AML-193 (cell line): ENCODE measurements around the gene PTPRM.

ENCODE experiments used
- DNase-seq, 2 experiments: peaks; one replicate each; lab custom pipeline; 2025; lab: John Stamatoyannopoulos, UW

PTPRM gene

DNA sequence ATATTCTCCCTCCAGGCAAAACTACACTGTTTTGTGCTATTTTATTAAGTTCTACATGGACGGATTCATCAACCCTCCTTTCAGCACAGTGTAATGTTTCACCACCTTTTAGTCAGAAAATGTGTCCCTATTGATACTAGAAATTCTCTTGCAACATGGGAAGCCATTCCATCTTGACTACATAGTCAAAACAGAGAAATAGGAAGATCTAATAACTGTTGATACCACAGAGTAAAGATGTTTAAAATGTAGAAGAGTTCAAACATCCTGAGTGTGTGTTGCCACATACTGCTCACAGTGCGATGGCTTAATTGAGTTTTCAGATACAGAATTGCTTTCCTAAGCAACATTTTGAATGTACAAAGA is 549.9 kb downstream of the PTPRM start:
- DNase-seq: no peak

DNA sequence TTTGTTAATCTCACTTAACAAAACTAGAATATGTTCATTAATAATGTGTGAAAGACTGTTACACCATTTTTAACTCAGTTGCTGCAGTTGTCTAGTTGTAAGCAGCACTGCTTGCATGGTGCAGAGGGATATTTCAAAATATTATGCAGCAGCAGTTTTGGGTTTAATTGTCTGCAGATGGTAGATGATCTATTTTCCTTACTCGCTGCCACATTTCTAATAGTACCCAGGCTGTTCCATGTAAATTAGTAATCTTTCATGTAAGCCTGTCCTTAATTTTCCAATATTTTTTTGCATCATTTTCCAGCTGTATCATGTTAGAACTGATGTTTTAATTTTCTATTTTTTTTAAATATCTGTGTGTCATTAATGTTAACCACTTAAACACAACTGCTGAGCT is 554.0 kb downstream of the PTPRM start:
- no peak for DNase-seq

DNA sequence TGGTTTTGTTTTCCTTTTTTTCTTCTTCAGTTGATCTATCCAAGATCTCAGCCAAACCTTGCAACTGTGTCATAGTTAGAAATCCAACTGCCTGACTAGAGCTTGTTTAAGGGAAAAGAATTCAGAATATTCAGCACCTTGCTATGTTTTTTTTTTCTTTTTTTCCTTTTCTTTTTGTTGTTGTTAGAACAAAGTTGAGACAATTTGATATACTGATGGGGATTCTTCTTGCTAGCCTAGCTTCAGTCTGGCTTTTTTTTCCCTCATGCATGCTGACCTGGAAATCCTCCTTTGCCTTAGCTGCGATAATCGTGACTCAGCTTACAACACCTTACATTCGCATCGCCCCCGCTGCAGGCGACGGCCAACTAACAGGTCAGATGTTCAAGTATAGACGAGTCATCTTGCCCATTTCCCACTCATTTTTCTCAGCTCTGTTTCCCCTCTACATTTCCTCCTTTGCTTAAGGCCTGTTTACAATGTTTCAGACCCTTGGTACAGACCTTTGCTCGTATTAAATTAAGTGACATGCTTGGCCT is 554.9 kb downstream of the PTPRM start:
- DNase-seq: no peak

DNA sequence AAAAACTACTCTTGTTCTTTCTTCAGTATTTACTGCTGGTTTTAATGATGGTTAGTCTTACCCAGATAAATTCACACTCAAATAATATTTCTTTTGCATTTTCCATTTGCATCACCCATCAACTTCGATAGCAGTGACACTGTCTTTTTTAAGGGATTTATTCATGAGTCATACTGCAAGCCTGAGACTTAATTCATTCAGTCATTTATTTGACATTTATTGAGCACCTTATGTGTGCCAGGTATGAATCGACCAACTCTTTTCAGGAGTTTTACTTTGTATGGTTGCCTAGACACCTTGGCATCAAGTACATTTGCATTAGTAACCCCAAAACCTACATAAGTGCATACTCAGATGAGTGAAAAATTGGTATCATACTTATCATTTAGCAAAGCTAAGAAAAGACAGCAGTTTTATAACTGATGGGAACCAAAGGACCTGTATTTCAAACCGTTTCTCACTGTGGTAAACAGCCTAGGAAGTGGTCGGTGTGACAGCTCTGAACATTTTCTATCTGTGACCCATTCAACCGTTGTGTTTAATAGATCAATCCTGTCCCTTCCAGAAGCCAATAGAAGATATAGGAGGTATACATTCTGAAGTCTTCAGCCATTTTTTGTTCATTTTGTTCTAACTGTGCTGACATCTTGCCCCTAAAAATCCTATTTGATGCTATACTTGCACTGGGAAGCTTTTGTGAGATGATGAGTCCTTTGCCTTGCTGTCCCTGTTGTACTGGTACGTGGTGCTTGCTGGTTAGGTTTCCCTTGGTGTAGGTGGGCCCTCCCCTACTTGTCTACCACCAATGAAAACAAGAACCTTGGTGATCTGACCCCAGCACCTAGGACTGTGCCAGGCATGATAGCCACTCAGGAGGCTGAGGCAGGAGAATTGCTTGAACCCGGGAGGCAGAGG is 557.4 kb downstream of the PTPRM start:
- DNase-seq: no peak

DNA sequence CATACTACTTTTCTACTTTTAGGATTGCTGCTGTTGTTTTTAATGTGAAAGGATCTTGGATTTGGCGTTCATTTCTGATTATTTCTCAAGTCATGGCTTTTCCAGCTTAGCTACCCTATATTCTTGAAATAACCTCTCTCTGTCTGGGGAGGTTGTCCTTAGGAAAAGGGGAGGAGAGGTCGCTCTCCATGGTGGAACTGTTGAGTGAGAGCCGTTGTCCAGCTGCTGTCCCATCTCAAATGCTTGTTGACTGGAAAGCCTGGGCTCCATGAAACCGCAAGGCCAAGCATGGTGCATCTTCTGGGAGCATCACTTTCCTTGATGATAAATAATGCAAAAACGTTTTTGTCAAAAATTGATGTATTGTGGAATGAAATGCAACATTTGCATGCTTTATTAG is 563.0 kb downstream of the PTPRM start:
- DNase-seq: no peak

DNA sequence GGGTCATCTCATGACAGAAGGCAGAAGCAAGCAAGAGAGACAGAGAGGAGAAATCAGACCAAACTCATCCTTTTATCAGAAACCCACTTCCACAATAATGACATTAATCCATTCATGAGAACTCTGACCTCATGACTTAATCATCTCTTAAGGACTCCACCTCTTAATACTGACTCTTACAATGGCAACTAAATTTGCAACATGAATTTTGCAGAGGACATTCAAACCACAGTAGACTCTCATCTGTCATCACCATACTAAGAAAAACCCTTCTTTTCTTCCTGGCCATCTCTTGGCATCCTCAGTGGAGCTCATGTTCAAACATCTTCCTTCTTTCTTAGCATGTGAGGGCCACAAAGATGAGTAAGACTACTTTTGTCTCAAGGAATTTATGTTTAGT is 565.9 kb downstream of the PTPRM start:
- no peak for DNase-seq

DNA sequence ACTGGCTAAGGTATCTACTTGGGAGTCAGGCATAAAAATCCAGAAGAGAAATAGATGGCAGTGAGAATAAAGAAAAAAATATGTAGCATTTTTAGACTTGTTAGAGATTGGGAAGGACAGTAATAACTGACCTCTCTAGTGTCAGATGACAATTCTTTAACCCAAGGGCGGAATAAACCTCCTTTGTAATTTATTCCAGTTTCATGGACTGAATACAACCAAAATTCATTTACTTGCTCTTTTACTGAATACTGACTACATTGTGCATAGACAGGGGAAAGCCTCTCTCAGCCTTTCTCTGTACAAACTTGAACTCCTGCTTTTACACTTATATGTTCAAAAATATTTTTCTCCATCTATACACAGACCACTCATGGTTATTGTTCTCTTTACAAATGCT is 566.8 kb downstream of the PTPRM start:
- no peak for DNase-seq

DNA sequence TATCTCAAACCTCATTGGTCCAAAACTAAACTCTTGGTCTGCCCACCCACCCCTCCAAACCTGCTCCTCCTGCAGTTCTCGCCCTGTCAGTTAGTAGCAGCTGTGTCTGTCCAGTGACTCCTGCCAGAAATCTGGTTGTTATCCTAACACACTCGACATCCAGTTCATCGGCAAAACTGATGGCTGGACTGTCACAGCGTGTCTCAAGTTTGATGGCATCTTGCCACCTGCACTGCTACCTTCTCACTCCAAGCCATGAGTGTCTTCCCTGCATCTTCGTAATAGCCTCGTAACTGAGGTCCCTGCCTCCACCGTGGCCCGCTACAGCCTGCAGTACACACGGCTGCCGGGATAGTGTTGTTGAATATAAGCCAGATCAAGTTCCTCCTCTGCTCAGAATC is 572.0 kb downstream of the PTPRM start:
- DNase-seq: no peak

DNA sequence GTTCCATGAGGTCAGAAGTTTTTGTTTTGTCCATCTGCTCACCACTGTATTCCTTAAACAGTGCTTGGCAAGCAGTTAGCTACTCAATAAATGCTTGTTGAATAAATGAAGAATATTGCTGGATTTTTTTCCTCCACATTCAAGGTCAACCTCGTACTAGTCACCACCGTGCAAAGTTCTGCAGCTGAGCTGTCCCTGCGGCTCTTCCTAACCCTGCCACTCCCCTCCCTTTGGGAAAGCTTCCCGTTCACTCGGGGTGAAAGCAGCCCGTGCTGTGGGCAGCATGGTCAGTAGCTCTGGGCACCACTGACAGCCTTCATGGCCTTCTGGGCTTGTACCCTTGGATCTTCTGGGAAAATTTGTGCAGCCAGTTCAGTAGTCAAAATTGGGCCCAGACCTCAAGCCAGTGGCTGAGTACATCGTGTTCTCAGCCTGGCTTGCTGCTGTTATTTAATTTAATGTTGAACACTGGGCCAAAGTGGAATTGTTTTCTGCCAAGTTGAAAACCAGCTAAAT is 572.8 kb downstream of the PTPRM start:
- no peak for DNase-seq

DNA sequence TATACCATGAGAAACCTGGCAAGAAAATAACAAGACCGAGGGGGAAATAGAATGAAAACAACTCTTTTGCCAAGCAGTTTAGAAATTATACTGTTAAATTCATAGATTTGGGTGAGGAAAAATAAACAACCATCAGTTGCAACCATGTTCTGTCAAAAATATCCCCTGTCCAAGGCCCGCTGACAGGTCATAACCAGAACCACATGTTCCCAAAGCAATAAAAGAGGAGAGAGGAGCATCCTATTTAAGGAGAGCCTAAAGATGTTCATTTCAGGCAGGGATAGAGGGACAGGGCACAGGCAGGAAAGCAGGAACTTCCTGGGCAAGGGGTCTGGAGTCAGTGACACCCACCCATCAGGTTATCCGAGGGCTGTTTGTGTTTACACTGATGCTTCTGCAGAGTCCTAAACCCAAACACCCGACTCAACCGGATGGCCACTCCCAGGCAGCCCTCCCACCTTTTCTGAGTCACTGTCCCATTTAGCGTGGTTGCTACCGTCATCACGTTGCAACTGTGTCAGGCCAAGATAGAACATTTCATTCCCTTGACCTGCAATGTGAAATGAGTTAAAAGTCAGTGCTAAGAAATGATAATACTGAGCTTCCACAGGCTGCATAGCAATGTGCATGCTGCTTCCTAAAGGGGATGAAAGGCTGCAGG is 573.9 kb downstream of the PTPRM start:
- DNase-seq: no peak

DNA sequence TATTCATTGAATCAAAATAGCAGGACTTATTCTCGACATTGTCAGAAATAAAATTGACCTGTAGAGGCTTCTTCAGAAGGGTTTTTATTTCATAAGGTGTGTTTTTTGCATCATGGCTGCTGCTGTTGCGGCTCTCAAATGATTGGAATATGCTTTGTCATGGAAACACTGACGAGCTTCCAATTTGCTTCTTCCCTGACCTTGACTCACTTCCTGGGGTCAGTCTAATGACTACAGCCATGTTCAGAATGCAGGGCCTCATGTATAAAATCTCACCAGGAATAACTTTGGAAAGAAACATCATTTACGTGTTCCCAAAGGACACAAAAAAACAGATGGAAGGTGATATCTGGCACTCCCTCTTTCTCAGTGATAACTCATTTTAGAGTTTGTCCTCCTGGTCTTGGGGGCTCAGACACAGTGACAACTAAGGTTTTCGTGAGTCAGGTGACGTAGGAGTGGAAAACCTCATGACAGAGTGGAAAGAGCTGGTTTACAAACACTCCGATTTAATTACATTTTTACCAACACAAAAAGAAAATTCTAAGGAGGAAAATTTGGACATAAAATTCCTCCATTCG is 575.1 kb downstream of the PTPRM start:
- no peak for DNase-seq

DNA sequence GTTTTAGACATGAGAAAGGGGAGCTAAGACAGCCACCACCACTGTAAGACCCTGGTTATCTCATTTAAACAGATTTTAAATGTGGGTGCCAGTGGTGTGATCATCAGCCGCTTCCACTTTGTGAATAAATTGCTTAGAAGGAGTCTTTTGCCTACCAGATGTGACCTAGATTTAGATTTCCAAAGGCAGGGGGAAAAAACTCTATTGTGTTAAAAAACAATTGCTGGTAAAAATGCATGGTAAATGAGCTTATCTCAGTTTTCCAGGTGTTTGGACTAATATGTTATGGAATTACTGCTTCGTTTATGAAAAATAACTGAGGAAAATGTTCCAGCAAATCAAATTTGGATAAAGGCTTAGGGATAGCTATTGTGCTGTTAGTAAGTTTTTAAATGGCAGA is 575.8 kb downstream of the PTPRM start:
- no peak for DNase-seq

DNA sequence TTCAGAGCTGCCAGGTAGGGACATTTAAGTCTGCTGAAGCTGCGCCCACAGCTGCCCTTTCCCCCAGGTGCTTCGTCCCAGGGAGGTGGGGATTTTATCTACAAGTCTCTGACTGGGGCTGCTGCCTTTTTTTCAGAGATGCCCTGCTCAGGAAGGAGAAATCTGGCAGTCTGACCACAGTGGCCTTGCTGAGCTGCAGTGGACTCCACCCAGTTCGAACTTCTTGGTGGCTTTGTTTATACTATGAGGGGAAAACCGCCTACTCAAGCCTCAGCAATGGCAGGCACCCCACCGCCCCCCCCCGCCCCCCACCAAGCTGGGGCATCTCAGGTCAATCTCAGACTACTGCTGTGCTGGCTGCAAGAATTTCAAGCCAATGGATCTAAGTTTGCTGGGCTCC is 584.1 kb downstream of the PTPRM start:
- no peak for DNase-seq

DNA sequence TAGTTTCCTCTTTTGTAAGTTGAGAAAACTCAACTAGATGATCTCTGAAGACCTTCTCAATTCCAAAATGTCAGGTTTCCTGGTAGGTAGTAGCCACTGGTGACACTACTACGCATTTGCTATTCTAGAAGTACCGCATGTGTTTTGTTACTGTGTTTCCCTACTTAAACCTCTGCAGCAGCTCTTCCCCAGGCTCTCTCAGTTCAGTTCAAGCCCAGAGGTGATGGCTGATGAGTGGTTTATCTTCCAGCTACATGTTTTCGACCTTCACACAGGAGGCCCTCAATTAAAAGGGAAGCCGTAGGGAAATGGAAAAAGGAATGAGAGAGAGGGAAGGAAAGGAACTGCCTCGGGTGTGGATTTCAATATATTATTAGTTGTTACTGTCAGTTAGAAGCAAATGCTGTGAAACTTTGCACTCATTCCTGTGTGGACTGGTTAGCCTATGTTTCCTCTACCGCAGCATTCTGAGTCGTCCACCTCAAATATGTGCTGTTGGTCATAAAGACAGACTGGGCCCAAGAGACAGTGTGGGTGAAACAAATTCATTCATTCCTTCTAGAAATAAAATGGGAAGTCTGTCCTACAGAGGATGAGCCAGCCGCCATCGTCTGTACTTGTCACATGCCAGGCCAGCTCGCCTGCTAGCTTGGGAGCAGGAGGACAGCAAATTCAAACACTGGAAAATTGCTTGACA is 586.9 kb downstream of the PTPRM start:
- no peak for DNase-seq

DNA sequence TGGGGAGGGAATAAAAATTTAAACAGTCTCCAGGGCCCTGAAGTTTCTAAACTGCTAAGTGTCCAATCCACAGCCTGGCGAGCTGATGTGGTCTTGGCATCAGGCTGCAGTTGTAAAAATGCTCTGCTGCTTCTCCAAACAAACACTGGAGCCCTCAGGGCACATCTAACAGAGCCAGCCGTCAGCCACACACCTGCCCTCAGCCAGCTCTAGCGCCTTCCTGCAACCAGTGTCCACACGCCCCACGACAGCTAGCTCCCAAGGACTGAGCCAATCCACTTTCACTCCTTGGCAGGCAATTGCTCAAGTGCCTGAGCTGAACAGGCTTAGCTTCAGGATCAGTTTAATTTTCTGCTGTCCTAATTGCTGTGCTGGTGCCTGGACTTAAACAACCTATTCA is 595.7 kb downstream of the PTPRM start:
- no peak for DNase-seq

DNA sequence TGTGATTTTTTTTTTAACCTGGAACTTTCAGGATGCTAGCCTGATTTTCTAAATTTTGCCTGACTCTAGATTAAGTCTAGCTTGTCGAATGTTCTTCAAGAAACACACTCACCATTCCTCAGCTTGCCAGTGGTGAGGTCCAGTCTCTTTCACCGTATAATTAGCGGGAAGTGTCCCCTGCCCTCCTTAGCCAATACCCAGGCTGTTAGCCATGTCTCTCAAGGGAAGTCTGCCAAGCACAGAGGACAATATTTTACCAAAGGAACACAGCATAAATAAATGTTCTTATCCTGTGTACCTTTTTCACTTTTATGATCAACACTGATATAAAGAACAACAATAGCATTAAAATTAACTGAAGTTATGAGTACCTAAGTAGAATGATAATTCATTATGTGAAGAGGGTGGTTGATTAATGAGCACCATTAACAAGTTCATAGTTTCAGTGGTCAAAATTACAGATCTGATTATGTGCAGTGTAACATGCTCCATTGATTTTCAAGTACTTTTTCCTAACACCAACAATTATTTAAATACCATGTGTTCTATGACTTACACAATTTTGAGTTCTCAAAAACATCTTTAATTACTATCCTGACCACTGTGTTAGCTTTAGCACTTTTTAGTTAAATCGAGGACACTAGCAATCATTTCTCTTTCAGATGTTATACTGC is 596.3 kb downstream of the PTPRM start:
- DNase-seq: no peak

DNA sequence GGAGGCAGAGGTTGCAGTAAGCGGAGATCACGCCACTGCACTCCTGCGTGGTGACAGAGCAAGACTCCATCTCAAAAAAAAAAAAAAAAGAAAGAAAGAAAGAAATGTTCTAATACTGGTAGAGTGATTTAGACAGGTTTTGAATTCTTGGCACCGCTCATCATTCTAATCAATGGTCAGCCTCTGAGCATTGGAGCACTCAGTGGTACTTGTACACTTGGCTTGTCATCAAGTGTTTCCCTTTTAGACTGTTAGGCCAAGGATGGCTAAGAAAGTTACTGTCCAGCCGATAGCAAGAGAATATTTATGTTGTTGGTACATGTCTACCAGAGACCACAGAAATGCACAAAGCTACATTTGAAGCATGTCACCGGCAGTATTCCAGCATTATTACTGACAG is 598.0 kb downstream of the PTPRM start:
- DNase-seq: no peak

DNA sequence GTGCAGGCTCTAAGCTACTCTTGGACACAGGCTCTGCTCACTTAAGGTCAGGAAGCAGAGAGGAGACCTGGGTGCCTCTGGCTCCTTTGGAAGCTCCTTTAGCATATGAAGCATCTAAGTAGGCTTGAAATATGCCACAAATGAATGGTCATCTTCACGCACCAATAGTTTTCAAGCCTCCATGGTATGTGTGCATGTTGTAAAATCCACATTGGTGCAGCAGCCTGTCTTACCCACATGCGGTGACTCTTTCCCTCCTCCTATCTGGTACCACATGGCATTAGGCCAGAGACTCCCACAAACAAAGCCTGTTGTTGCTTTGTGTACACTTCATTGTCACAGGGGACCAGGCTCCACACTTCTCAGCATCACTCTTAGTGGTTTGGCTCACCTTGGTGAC is 599.9 kb downstream of the PTPRM start:
- DNase-seq: no peak

DNA sequence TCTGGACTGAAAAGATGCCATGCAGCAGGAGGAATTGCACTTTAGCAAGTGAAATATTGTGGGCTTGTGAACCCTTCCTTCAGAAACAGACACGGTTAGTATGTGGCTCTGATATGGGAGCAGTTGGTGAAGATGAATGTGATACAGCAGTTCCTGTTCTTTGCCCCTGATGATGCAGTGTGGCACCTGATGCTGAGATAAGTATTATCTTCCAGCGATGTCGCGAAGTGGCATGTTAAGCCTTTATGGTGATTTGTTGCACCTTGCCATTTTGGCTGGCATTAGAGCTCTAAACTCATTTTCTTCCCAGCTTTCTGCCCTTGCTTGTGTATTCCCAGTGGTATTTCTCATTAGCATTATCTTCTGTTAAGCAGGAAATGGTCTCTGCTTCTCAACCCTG is 600.6 kb downstream of the PTPRM start:
- DNase-seq: no peak

DNA sequence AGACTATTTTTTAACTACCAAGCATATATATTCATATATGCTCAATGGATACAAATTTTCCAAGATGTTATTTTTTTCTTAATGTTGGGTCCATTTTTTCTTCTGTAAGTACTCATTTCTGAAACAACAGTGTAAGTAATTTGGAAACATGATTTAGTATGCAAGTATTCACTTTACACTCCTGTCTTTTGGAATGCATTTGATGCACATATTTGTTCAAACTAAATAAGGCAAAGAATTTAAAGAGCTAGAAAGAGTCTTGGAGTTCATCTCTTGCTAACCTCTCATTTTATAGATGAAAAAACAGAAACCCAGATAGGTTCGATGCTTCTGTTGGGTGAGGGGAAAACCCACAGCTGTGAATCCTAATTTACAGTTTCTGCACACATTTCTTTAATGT is 602.6 kb downstream of the PTPRM start:
- no peak for DNase-seq

DNA sequence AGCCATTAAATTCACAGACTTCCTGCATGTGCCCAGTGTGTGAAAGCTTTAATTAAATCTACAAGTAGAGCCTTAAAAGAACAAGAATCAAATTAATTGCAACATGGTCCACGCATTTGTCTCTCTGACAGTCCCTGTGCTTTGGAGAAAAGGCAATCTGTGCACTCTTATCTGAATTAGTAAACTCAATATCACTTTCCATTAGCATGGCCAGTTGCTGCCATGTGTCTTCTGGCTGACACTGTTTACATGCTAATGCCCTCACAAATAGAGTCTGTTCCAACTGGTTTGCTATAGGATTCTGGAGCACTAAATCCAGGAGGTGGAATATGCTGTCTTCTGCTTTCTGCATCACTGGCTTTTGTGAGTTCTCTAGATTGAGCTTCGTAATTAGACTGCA is 607.7 kb downstream of the PTPRM start:
- no peak for DNase-seq
